HG03354 (cell line): Measurements from ENCODE around the gene TSHZ2.

Source experiments
- ATAC-seq: cut with Tn5 transposase; IDR thresholded peaks from one replicate; pipeline ENCODE4 v1.9.1; 2021; ENCODE audit warnings: mild to moderate bottlenecking; ENCODE audit not compliant: unreplicated experiment, poor library complexity, severe bottlenecking

Gene TSHZ2

GRCh38 chr20:53258741-53259140 lies 286.6 kb downstream of the TSHZ2 start:
- no peak for ATAC-seq

- ATAC-seq, result no peak
Measured at GRCh38 chr20:53260168-53260567, 288.0 kb downstream of the TSHZ2 start.

GRCh38 chr20:53260591-53260990 lies 288.4 kb downstream of the TSHZ2 start:
- no peak for ATAC-seq

GRCh38 chr20:53262365-53262764 lies 290.2 kb downstream of the TSHZ2 start:
- ATAC-seq, result no peak

- no peak for ATAC-seq
Measured at GRCh38 chr20:53263554-53264438, 291.6 kb downstream of the TSHZ2 start.

GRCh38 chr20:53264604-53265003 lies 292.4 kb downstream of the TSHZ2 start:
- no peak for ATAC-seq

- ATAC-seq, result no peak
Measured at GRCh38 chr20:53265304-53265875, 293.2 kb downstream of the TSHZ2 start.

- ATAC-seq, result no peak
Measured at GRCh38 chr20:53269380-53269779, 297.2 kb downstream of the TSHZ2 start.

GRCh38 chr20:53270792-53271375 lies 298.7 kb downstream of the TSHZ2 start:
- ATAC-seq, result no peak

- ATAC-seq, result no peak
Measured at GRCh38 chr20:53274365-53274764, 302.2 kb downstream of the TSHZ2 start.

- no peak for ATAC-seq
Measured at GRCh38 chr20:53274807-53275206, 302.6 kb downstream of the TSHZ2 start.

- ATAC-seq, result no peak
Measured at GRCh38 chr20:53276143-53276542, 304.0 kb downstream of the TSHZ2 start.

GRCh38 chr20:53278555-53278954 lies 306.4 kb downstream of the TSHZ2 start:
- ATAC-seq, result no peak

GRCh38 chr20:53279735-53280134 lies 307.6 kb downstream of the TSHZ2 start:
- ATAC-seq, result no peak

GRCh38 chr20:53281557-53282117 lies 309.5 kb downstream of the TSHZ2 start:
- ATAC-seq, result no peak

- no peak for ATAC-seq
Measured at GRCh38 chr20:53282217-53282955, 310.2 kb downstream of the TSHZ2 start.

GRCh38 chr20:53283011-53283410 lies 310.9 kb downstream of the TSHZ2 start:
- no peak for ATAC-seq

GRCh38 chr20:53283597-53283996 lies 311.4 kb downstream of the TSHZ2 start:
- ATAC-seq, result no peak

- no peak for ATAC-seq
Measured at GRCh38 chr20:53284256-53284655, 312.1 kb downstream of the TSHZ2 start.

- no peak for ATAC-seq
Measured at GRCh38 chr20:53284696-53285095, 312.5 kb downstream of the TSHZ2 start.
